GM12878 (cell line): ENCODE measurements around the gene CD276.

ENCODE experiments used
- CEBPZ ChIP-seq: fragments of 150-350 bp; IDR thresholded peaks from 2 replicates; pipeline ENCODE4 v1.6.1; 2016; ENCODE audit warnings: low read depth, low read length
- CTCF ChIP-seq, 3 experiments: IDR thresholded peaks in 2 of 3; conservative IDR thresholded peaks in 1 of 3; 2 replicates each; pipeline ENCODE4 v1.5.1; 2011; ENCODE audit warnings: low read depth in 3 of 3, low read length in 3 of 3, mild to moderate bottlenecking in 3 of 3, control low read depth in 2 of 3, moderate library complexity in 2 of 3, inconsistent platforms in 1 of 3, mixed read lengths in 1 of 3; ENCODE audit not compliant: control insufficient read depth in 2 of 3, insufficient read depth in 1 of 3; ENCODE audit errors: extremely low read depth in 1 of 3
- EZH2 ChIP-seq: IDR thresholded peaks from 2 replicates; pipeline ENCODE4 v1.6.1; 2012; ENCODE audit warnings: low read depth, mild to moderate bottlenecking, control low read depth, inconsistent platforms, low read length, borderline replicate concordance; ENCODE audit not compliant: control insufficient read depth
- HDGF ChIP-seq: fragments of 450-650 bp; IDR thresholded peaks from 2 replicates; pipeline ENCODE4 v1.6.1; 2016; ENCODE audit warnings: antibody characterized with exemption
- MEF2A ChIP-seq: IDR thresholded peaks from 2 replicates; pipeline ENCODE4 v1.6.1; 2011; ENCODE audit warnings: low read depth, mild to moderate bottlenecking, low read length, moderate library complexity; ENCODE audit not compliant: insufficient read depth
- NR2C1 ChIP-seq: fragments of 450-650 bp; IDR thresholded peaks from 2 replicates; pipeline ENCODE4 v1.6.1; 2017; ENCODE audit warnings: antibody characterized with exemption, mild to moderate bottlenecking, moderate library complexity
- POLR2A ChIP-seq: IDR thresholded peaks from 2 replicates; pipeline ENCODE4 v1.6.1; 2011; ENCODE audit warnings: low read depth, mild to moderate bottlenecking, low read length
- SIN3A ChIP-seq: IDR thresholded peaks from 2 replicates; pipeline ENCODE4 v1.6.1; 2012; ENCODE audit warnings: low read depth, low read length, improper control_type of control experiment
- SMAD5 ChIP-seq: IDR thresholded peaks from 2 replicates; pipeline ENCODE4 v1.6.1; 2016; ENCODE audit warnings: antibody characterized with exemption, low read depth
- SP1 ChIP-seq: IDR thresholded peaks from one replicate; pipeline ENCODE4 v1.6.1; 2011; ENCODE audit warnings: low read depth, low read length
- TF ChIP-seq, protein P1 (sequence below): fragments of 450-650 bp; IDR thresholded peaks from 2 replicates; pipeline ENCODE4 v1.6.1; 2016; ENCODE audit warnings: mild to moderate bottlenecking, moderate library complexity, borderline replicate concordance
- TF ChIP-seq, protein P2 (sequence below): IDR thresholded peaks from 2 replicates; pipeline ENCODE4 v1.6.1; 2011; ENCODE audit warnings: mild to moderate bottlenecking, low read depth, low read length, moderate library complexity; ENCODE audit not compliant: insufficient replicate concordance

DNA sequence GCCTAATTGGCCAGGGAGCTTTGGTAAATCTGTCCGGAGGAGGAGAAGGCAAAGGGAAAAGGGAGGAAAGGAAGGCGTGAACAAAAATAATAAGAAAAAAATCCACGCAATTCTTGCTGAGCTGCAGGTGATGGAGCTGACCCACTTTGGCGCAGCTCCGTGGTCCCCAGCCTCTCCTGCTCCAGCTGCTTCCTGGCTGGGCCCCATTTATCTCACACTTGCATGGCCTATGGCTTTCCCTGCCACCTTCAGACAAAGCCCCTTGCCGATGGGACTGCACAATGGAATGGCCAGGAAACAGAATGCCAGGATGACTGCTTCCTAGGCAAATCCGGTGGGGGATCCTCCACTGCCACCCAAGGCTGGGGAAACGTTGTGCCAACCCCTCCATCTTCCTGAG, 62.1 kb downstream of the CD276 start:
- TF ChIP-seq CTCF (IDR thresholded peaks at IDR 0.05 in 2 of 3, conservative IDR thresholded peaks at IDR 0.05 in 1 of 3; ENCODE audit: control insufficient read depth in 2 of 3, extremely low read depth in 1 of 3, insufficient read depth in 1 of 3, low read depth in 3 of 3, low read length in 3 of 3) (no peak), CEBPZ (no peak), SIN3A (no peak), NR2C1 (no peak), SMAD5 (no peak), POLR2A (no peak), HDGF (no peak), SP1 (no peak), EZH2 (no peak), MEF2A (no peak)
- TF ChIP-seq, protein P1, sequence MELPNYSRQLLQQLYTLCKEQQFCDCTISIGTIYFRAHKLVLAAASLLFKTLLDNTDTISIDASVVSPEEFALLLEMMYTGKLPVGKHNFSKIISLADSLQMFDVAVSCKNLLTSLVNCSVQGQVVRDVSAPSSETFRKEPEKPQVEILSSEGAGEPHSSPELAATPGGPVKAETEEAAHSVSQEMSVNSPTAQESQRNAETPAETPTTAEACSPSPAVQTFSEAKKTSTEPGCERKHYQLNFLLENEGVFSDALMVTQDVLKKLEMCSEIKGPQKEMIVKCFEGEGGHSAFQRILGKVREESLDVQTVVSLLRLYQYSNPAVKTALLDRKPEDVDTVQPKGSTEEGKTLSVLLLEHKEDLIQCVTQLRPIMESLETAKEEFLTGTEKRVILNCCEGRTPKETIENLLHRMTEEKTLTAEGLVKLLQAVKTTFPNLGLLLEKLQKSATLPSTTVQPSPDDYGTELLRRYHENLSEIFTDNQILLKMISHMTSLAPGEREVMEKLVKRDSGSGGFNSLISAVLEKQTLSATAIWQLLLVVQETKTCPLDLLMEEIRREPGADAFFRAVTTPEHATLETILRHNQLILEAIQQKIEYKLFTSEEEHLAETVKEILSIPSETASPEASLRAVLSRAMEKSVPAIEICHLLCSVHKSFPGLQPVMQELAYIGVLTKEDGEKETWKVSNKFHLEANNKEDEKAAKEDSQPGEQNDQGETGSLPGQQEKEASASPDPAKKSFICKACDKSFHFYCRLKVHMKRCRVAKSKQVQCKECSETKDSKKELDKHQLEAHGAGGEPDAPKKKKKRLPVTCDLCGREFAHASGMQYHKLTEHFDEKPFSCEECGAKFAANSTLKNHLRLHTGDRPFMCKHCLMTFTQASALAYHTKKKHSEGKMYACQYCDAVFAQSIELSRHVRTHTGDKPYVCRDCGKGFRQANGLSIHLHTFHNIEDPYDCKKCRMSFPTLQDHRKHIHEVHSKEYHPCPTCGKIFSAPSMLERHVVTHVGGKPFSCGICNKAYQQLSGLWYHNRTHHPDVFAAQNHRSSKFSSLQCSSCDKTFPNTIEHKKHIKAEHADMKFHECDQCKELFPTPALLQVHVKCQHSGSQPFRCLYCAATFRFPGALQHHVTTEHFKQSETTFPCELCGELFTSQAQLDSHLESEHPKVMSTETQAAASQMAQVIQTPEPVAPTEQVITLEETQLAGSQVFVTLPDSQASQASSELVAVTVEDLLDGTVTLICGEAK, result no peak
- TF ChIP-seq, protein P2, sequence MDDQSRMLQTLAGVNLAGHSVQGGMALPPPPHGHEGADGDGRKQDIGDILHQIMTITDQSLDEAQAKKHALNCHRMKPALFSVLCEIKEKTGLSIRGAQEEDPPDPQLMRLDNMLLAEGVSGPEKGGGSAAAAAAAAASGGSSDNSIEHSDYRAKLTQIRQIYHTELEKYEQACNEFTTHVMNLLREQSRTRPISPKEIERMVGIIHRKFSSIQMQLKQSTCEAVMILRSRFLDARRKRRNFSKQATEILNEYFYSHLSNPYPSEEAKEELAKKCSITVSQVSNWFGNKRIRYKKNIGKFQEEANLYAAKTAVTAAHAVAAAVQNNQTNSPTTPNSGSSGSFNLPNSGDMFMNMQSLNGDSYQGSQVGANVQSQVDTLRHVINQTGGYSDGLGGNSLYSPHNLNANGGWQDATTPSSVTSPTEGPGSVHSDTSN, result no peak
